Lower lobe of right lung (tissue), 2 donors: ENCODE results near the gene MARCHF3. TPM values are rescaled to one million over a fixed set of nuclear protein-coding genes. Genes with fewer than 3 reads are reported as not detected.
"Not testable (repeated sequence)": the region's sequence is repeated elsewhere in the genome, so short reads cannot be mapped to it uniquely, and the experiment has no call there.

Experiments
- ATAC-seq, 2 donors: fragments of 200-7000 bp; cut with Tn5 transposase; one replicate each; pipeline ENCODE4 v1.9.1; 2020 to 2022; ENCODE audit warnings: mild to moderate bottlenecking in 2 of 2, moderate library complexity in 2 of 2
- DNase-seq: peaks from one replicate; pipeline ENCODE4 v3.0.0-alpha.2; 2020
- H3K27ac ChIP-seq: fragments of 200-600 bp; one replicate; pipeline ENCODE4 v1.8.0; 2022
- H3K27me3 ChIP-seq: fragments of 200-600 bp; one replicate; pipeline ENCODE4 v1.8.0; 2022; ENCODE audit warnings: low read depth
- H3K36me3 ChIP-seq: fragments of 200-600 bp; one replicate; pipeline ENCODE4 v1.8.0; 2022; ENCODE audit warnings: mild to moderate bottlenecking
- H3K4me1 ChIP-seq: fragments of 200-600 bp; one replicate; pipeline ENCODE4 v1.8.0; 2022
- H3K4me3 ChIP-seq: fragments of 200-600 bp; one replicate; pipeline ENCODE4 v1.8.0; 2022; ENCODE audit warnings: mild to moderate bottlenecking
- H3K9me3 ChIP-seq: fragments of 200-600 bp; one replicate; pipeline ENCODE4 v1.8.0; 2022
- intact Hi-C: fragments of 100-400 bp; cut with DNase I; formaldehyde crosslinking; loops from one replicate; pipeline ENCODE4 v1.11.0; 2022
- total RNA-seq: library from RNA; stranded (reverse); fragmentation: NEBNext Ultra II Directional; extraction: Animal tissue kit (Norgen Biotek cat#: 25700); gene quantifications from one replicate; pipeline ENCODE4 v1.2.1, GENCODE V29; 2021
- TF ChIP-seq, protein P1 (sequence below): fragments of 200-600 bp; IDR thresholded peaks from one replicate; pipeline ENCODE4 v1.8.0; 2022; ENCODE audit warnings: antibody characterized with exemption, mild to moderate bottlenecking
- donor health status: DM: no; HTN: yes; CAD: no; lungs with severe emphysema.

The MARCHF3 gene
- total RNA-seq, 1 donor from 2014 or later: 14.3 TPM

DNA sequence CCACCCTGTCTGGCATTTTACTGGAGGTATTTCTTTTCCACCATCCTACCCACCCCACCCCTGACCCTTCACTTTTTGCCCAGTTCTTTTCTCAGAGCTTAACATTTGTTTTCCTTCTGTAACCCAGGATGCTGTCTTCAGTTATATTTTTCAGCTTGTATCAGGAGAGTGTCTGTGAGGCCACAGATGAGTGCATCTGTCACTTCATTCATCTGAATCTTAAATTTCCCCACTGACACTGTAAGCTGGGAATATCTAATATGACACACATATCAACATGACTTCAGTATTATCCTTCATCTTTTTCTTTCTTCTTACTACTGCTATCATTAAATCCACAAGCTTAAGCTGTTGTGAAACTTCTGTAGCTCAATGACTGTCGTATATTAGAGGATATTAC, 4.9 kb downstream of the MARCHF3 start:
- no peaks in the 10 kb centered on the region for H3K36me3 ChIP-seq
- H3K27ac ChIP-seq: no peak overlapping the region
- H3K4me1 ChIP-seq: peaks cover 7% of the 10 kb centered on the region
- H3K27me3 ChIP-seq: no peaks in the 10 kb centered on the region
- DNase-seq (no peak), ATAC-seq (no peak)
- intact Hi-C loops: no loop called here
- TF ChIP-seq, protein P1, sequence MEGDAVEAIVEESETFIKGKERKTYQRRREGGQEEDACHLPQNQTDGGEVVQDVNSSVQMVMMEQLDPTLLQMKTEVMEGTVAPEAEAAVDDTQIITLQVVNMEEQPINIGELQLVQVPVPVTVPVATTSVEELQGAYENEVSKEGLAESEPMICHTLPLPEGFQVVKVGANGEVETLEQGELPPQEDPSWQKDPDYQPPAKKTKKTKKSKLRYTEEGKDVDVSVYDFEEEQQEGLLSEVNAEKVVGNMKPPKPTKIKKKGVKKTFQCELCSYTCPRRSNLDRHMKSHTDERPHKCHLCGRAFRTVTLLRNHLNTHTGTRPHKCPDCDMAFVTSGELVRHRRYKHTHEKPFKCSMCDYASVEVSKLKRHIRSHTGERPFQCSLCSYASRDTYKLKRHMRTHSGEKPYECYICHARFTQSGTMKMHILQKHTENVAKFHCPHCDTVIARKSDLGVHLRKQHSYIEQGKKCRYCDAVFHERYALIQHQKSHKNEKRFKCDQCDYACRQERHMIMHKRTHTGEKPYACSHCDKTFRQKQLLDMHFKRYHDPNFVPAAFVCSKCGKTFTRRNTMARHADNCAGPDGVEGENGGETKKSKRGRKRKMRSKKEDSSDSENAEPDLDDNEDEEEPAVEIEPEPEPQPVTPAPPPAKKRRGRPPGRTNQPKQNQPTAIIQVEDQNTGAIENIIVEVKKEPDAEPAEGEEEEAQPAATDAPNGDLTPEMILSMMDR: no peak
- H3K4me3 ChIP-seq: no peak overlapping the region
- no peaks in the 10 kb centered on the region for H3K9me3 ChIP-seq

DNA sequence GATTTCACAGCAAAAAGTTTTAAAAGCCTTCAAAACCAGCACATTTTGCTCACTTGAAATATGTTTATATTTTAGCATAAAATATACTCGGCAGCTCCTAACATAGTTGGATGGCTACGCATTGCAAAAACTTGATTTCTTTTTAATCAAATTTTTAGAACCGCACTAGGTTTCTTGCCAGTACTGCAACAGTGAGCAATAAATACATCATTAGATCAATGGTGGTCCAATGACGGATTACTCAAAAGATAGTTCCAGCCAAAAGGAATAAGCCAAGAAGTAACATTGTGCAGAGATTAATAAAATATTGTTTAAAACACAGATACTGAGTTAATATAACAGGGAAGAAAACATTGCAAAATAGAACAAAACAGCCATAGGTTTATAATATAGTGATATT, 5.5 kb downstream of the MARCHF3 start:
- peaks cover 6% of the 10 kb centered on the region for H3K4me1 ChIP-seq
- no peaks in the 10 kb centered on the region for H3K27me3 ChIP-seq
- no peaks in the 10 kb centered on the region for H3K36me3 ChIP-seq
- no peaks in the 10 kb centered on the region for H3K9me3 ChIP-seq
- H3K27ac ChIP-seq: no peak overlapping the region
- ATAC-seq (no peak), DNase-seq (no peak)
- no peak overlapping the region for H3K4me3 ChIP-seq
- intact Hi-C loops: no loop called here
- TF ChIP-seq, protein P1: no peak

DNA sequence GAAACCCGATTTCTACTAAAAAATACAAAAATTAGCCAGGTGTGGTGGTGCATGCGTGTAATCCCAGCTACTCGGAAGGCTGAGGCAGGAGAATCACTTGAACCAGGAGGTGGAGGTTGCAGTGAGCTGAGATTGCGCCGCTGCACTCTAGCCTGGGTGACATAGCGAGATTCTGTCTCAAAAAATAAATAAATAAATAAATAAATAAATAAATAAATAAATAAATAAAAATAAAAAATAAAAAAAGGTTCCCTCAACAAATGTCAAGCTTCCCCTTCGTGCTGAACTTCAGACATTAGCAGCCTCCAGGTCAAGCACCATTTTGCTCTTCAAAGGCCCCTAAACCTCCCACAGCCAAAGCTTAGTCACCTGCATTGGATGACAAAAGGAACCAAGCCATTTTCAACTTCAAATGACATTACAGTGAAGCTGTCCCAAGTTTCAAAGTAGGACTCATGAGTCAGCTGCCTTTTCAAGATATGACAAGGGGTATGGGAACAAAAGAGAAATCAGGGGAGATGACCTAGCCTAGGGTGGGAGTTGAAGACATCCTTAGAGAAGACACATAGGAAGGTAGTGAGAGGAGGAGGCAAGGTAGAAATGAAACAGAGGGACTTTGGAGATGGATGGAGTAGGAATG, 6.7 kb downstream of the MARCHF3 start:
- H3K36me3 ChIP-seq, H3K27ac ChIP-seq, H3K27me3 ChIP-seq, H3K4me1 ChIP-seq, H3K4me3 ChIP-seq, H3K9me3 ChIP-seq, DNase-seq, ATAC-seq, intact Hi-C loops: not testable (repeated sequence)

DNA sequence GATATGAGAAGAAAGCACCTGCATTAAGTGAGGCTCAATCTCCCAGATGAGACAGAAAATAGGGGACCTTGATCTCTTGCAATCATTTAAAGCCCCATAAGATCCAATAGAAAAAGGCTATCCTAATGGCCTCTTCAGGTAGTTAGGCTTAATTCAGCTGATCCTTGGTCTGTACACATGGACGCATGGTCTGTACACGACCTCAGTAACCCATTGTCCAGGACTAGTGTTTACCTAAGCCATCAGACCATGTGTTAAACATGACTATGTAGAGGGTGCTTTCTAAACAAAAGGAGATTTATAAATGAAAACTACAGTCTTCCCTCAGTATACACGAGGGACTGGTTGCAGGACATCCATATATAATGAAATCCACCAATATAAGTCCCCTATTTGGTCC, 7.5 kb downstream of the MARCHF3 start:
- Histone ChIP-seq H3K27ac (no peak overlapping the region), H3K4me3 (no peak overlapping the region), H3K27me3 (no peaks in the 10 kb centered on the region), H3K36me3 (no peaks in the 10 kb centered on the region), H3K4me1 (no peaks in the 10 kb centered on the region), H3K9me3 (no peaks in the 10 kb centered on the region)
- no peak for ATAC-seq
- intact Hi-C loops: no loop called here
- no peak for DNase-seq
- TF ChIP-seq, protein P1: no peak

DNA sequence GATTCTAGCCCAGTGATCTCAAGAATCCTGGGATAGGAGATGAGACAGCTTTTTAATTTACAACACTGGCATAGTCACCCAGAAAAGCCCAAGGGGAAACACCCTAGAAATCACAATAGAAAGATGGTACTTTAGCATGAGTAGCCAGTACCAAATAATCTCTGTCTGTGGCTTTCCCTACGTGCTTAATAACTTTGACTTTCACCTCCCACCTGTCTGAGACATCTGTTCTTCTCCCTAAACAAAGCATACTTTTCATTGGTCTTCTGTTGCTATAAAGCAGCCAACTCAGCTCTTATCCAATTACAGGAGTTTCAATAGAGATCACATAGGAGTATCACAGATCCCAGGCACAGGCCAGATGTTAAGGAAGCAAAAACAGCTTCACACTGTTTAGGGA, 10.4 kb downstream of the MARCHF3 start:
- DNase-seq (no peak), ATAC-seq (no peak)
- no peaks in the 10 kb centered on the region for H3K27me3 ChIP-seq
- no peaks in the 10 kb centered on the region for H3K9me3 ChIP-seq
- intact Hi-C loops: no loop called here
- no peaks in the 10 kb centered on the region for H3K4me1 ChIP-seq
- no peak overlapping the region for H3K27ac ChIP-seq
- TF ChIP-seq, protein P1: no peak
- H3K4me3 ChIP-seq: no peak overlapping the region
- H3K36me3 ChIP-seq: no peaks in the 10 kb centered on the region

DNA sequence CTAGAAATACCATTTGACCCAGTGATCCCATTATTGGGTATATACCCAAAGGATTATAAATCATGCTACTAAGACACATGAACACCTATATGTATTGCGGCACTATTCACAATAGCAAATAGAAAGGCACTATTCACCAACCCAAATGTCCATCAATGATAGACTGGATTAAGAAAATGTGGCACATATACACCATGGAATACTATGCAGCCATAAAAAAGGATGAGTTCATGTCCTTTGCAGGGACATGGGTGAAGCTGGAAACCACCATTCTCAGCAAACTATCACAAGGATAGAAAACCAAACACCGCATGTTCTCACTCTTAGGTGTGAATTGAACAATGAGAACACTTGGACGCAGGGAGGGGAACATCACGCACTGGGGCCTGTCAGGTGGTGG, 13.6 kb downstream of the MARCHF3 start:
- H3K27ac ChIP-seq, ATAC-seq, H3K4me3 ChIP-seq, H3K9me3 ChIP-seq, intact Hi-C loops, H3K36me3 ChIP-seq, DNase-seq, H3K27me3 ChIP-seq: not testable (repeated sequence)
- peaks cover 11% of the 10 kb centered on the region for H3K4me1 ChIP-seq
